PC-9 (cell line): Measurements from ENCODE around the gene ADAP1.

ENCODE experiments used
- CTCF ChIP-seq: fragments of 200-600 bp; sonication (generic); conservative IDR thresholded peaks from 2 replicates; pipeline ENCODE4 v1.6.1; 2017; ENCODE audit warnings: mixed run types, antibody characterized with exemption, mild to moderate bottlenecking, moderate library complexity
- EZH2 ChIP-seq: fragments of 200-600 bp; sonication (generic); IDR thresholded peaks from 2 replicates; pipeline ENCODE4 v1.8.0; 2017; ENCODE audit warnings: antibody characterized with exemption, low read depth

GRCh38 chr7:987909-988308 lies 33.4 kb upstream of the ADAP1 start:
- TF ChIP-seq CTCF (no peak), EZH2 (no peak)
